Measurements from ENCODE around the gene ZNF383. TPM values are rescaled to one million over a fixed set of nuclear protein-coding genes. Genes with fewer than 3 reads are reported as not detected.

The ZNF383 gene
- total RNA-seq, 2 donors from 2014 or later, result 3.6 to 6.3 TPM

DNA sequence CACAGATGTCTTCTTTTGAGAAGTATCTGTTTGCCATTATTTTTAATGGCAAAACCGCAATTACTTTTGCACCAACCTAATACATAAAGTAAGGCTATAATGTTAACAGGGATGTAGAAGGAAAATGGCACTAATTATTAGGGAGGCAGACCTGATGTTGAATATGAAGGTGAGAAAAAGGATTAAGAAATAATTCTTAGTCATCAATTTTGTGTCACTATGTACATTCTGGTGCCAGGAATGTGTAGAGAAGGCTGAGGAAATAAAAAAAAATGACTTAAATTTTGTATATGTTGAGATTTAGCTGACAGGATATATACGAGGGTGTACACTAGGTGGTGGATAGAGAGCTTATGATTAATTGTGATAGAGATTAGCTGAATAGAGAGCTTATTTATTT is 20.2 kb upstream of the ZNF383 start:
- intact Hi-C loops (cut with DNase I), result no loop called here
- Histone ChIP-seq H3K4me3 (no peak overlapping the region), H3K27me3 (no peaks in the 10 kb centered on the region), H3K4me1 (no peaks in the 10 kb centered on the region), H3K9me3 (peaks cover 0 to 17% (median 0%) of the 10 kb centered on the region in 3 donors), H3K36me3 (replicated peaks in 1 of 2; ENCODE audit: insufficient read depth in 1 of 2, low read depth in 2 of 2) (peaks cover 5 to 9% of the 10 kb centered on the region in 2 donors), H3K27ac (no peak overlapping the region)
- WGBS, 2 donors, result 90 to 93% methylated on average over 2 of the region's 2 CpGs
- ATAC-seq (no peak), DNase-seq (no peak)
- no peak for TF ChIP-seq POLR2A (IDR thresholded peaks at IDR 0.05)
- no peak for TF ChIP-seq CTCF (IDR thresholded peaks at IDR 0.05)

GRCh38 chr19:37217480-37217774 is 587 bp upstream of the ZNF383 start:
- Histone ChIP-seq H3K36me3 (replicated peaks in 1 of 2; ENCODE audit: insufficient read depth in 1 of 2, low read depth in 2 of 2) (no peaks in the 10 kb centered on the region), H3K27ac (peak overlapping the region; percentile 72 to 97 (median 92)), H3K27me3 (no peaks in the 10 kb centered on the region), H3K4me1 (peaks cover 11% of the 10 kb centered on the region), H3K9me3 (no peaks in the 10 kb centered on the region), H3K4me3 (peak overlapping the region; percentile 53 to 95)
- no peak for TF ChIP-seq POLR2A (IDR thresholded peaks at IDR 0.05)
- TF ChIP-seq CTCF (IDR thresholded peaks at IDR 0.05), result no peak
- intact Hi-C loops (cut with DNase I), result no loop called here
- DNase-seq (no peak), ATAC-seq (no peak)
- 0 to 2% methylated on average over 7 of the region's 7 CpGs for WGBS, 2 donors

GRCh38 chr19:37218592-37218935 is 550 bp downstream of the ZNF383 start:
- 12% methylated on average over 3 to 6 of the region's 6 CpGs for WGBS, 2 donors
- H3K4me3 ChIP-seq, result peak overlapping the region; percentile 53 to 95
- ATAC-seq, result no peak
- no peaks in the 10 kb centered on the region for H3K9me3 ChIP-seq
- peak overlapping the region; percentile 72 to 97 (median 92) for H3K27ac ChIP-seq
- TF ChIP-seq POLR2A (IDR thresholded peaks at IDR 0.05) (no peak), CTCF (IDR thresholded peaks at IDR 0.05) (no peak)
- H3K27me3 ChIP-seq, result no peaks in the 10 kb centered on the region
- peaks cover 11% of the 10 kb centered on the region for H3K4me1 ChIP-seq
- no peak for DNase-seq
- H3K36me3 ChIP-seq (replicated peaks in 1 of 2; ENCODE audit: insufficient read depth in 1 of 2, low read depth in 2 of 2), result no peaks in the 10 kb centered on the region
- intact Hi-C loops (cut with DNase I), result no loop called here

- no peak for DNase-seq
- Histone ChIP-seq H3K4me3 (no peak overlapping the region), H3K27ac (no peak overlapping the region), H3K36me3 (replicated peaks in 1 of 2; ENCODE audit: insufficient read depth in 1 of 2, low read depth in 2 of 2) (peaks cover 5 to 9% of the 10 kb centered on the region in 2 donors), H3K4me1 (peaks cover 11% of the 10 kb centered on the region), H3K9me3 (peaks cover 0 to 6% (median 0%) of the 10 kb centered on the region in 3 donors), H3K27me3 (no peaks in the 10 kb centered on the region)
- no peak for TF ChIP-seq CTCF (IDR thresholded peaks at IDR 0.05)
- TF ChIP-seq POLR2A (IDR thresholded peaks at IDR 0.05), result no peak
- intact Hi-C loops (cut with DNase I), result no loop called here
- ATAC-seq, result no peak
- WGBS, 2 donors, result 89 to 93% methylated on average over 3 of the region's 3 CpGs
Observed at GRCh38 chr19:37220383-37220782, 2.4 kb downstream of the ZNF383 start.

- intact Hi-C loops (cut with DNase I), result no loop called here
Observed at GRCh38 chr19:37221136-37221535, 3.1 kb downstream of the ZNF383 start.

More at GRCh38 chr19:37221136-37221535, 3.1 kb downstream of the ZNF383 start:
- 94% methylated on average over 2 of the region's 2 CpGs for WGBS, 2 donors
- Histone ChIP-seq H3K27ac (no peak overlapping the region), H3K9me3 (peaks cover 0 to 6% (median 0%) of the 10 kb centered on the region in 3 donors), H3K4me1 (peaks cover 11% of the 10 kb centered on the region), H3K27me3 (no peaks in the 10 kb centered on the region), H3K36me3 (replicated peaks in 1 of 2; ENCODE audit: insufficient read depth in 1 of 2, low read depth in 2 of 2) (peaks cover 9 to 11% of the 10 kb centered on the region in 2 donors), H3K4me3 (no peak overlapping the region)
- TF ChIP-seq POLR2A (IDR thresholded peaks at IDR 0.05), result no peak
- TF ChIP-seq CTCF (IDR thresholded peaks at IDR 0.05), result no peak
- DNase-seq, result no peak
- ATAC-seq, result no peak

Measured in body of pancreas (tissue), 4 donors.